Hepatocyte (in vitro differentiated cells): ENCODE measurements around the gene HSD17B3. TPM values are rescaled to one million over a fixed set of nuclear protein-coding genes. Genes with fewer than 3 reads are reported as not detected.

Source experiments
- DNase-seq: peaks from one replicate; pipeline ENCODE4 v3.0.0-alpha.2; 2016; ENCODE audit warnings: low spot score
- H2AFZ ChIP-seq: fragments of 200-600 bp; sonication (generic); 2 replicates; pipeline ENCODE4 v1.6.0; 2016; ENCODE audit warnings: antibody characterized with exemption, mild to moderate bottlenecking
- H3K27ac ChIP-seq: fragments of 200-600 bp; sonication (generic); 2 replicates; pipeline ENCODE4 v1.5.1; 2016; ENCODE audit warnings: mild to moderate bottlenecking
- H3K27me3 ChIP-seq: fragments of 200-600 bp; sonication (generic); 2 replicates; pipeline ENCODE4 v1.6.1; 2016
- H3K36me3 ChIP-seq: fragments of 200-600 bp; sonication (generic); replicated peaks from 2 replicates; pipeline ENCODE4 v1.5.1; 2016; ENCODE audit warnings: low read depth; ENCODE audit not compliant: insufficient read depth
- H3K4me1 ChIP-seq: fragments of 200-600 bp; sonication (generic); 2 replicates; pipeline ENCODE4 v1.5.1; 2016; ENCODE audit warnings: mild to moderate bottlenecking, moderate library complexity; ENCODE audit not compliant: insufficient read depth
- H3K4me2 ChIP-seq: fragments of 200-600 bp; sonication (generic); 2 replicates; pipeline ENCODE4 v1.6.0; 2016
- H3K4me3 ChIP-seq: fragments of 200-600 bp; sonication (generic); 2 replicates; pipeline ENCODE4 v1.5.1; 2016; ENCODE audit warnings: mild to moderate bottlenecking
- H3K79me2 ChIP-seq: fragments of 200-600 bp; sonication (generic); 2 replicates; pipeline ENCODE4 v1.6.0; 2017; ENCODE audit warnings: mild to moderate bottlenecking
- H3K9me2 ChIP-seq: fragments of 200-600 bp; sonication (generic); replicated peaks from 2 replicates; pipeline ENCODE4 v1.6.0; 2017; ENCODE audit warnings: mild to moderate bottlenecking; ENCODE audit not compliant: insufficient read depth
- H3K9me3 ChIP-seq: fragments of 200-600 bp; sonication (generic); 2 replicates; pipeline ENCODE4 v1.5.1; 2016; ENCODE audit warnings: low read depth, mild to moderate bottlenecking
- H4K20me1 ChIP-seq: fragments of 200-600 bp; sonication (generic); 2 replicates; pipeline ENCODE4 v1.6.0; 2016; ENCODE audit warnings: mild to moderate bottlenecking; ENCODE audit not compliant: insufficient read depth, poor library complexity, severe bottlenecking
- CTCF ChIP-seq: fragments of 200-600 bp; sonication (generic); IDR thresholded peaks from 2 replicates; pipeline ENCODE4 v1.5.1; 2016; ENCODE audit warnings: antibody characterized with exemption, mild to moderate bottlenecking; ENCODE audit not compliant: poor library complexity
- EZH2 ChIP-seq: fragments of 200-600 bp; sonication (generic); IDR thresholded peaks from 2 replicates; pipeline ENCODE4 v1.6.1; 2016; ENCODE audit warnings: antibody characterized with exemption, mild to moderate bottlenecking, borderline replicate concordance
- EZH2phosphoT487 ChIP-seq: fragments of 200-600 bp; sonication (generic); IDR thresholded peaks from one replicate; pipeline ENCODE4 v1.6.1; 2018; ENCODE audit warnings: antibody characterized with exemption, mild to moderate bottlenecking, low read depth, moderate library complexity; ENCODE audit not compliant: unreplicated experiment, severe bottlenecking
- WGBS: methylation state at CpG from one replicate; pipeline ENCODE4 v1.1.6; 2016; ENCODE audit warnings: low lambda C conversion rate; ENCODE audit errors: missing lambda C conversion rate; 5-methylcytosine and 5-hydroxymethylcytosine counted together
- polyA plus RNA-seq: library from polyadenylated mRNA; unstranded; fragments of >200 nt; fragmentation: Nextera tagmentation; extraction: Ambion mirVana; gene quantifications from 2 replicates; pipeline ENCODE4 v1.2.1, GENCODE V29; 2016
- total RNA-seq: library from RNA; depleted of rRNA; stranded (reverse); fragments of >200 nt; gene quantifications from 2 replicates; pipeline ENCODE4 v1.2.3, GENCODE V29; 2014

HSD17B3 gene
- total and polyA plus RNA-seq, 2 experiments from 2014 or later, result 0.67 to 0.74 TPM

DNA sequence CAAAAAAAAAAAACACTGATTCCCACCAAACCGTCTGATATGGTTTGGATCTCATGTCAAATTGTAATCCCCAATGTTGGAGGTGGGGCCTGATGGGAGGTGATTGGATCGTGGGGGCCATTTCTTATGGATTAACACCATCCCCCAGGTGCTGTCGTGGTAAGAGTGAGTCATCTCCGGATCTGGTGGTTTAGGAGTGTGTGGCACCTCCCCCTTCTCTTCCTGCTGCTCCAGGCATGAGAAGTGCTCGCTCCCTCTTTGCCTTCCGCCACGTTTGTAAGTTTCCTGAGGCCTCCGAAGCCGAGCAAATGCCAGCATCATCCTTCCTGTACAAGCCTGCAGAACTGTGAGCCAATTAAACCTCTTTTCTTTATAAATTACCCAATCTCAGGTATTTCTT, 45.2 kb downstream of the HSD17B3 start:
- Histone ChIP-seq H3K27me3 (no peaks in the 10 kb centered on the region), H3K4me3 (no peak overlapping the region), H4K20me1 (no peaks in the 10 kb centered on the region), H3K36me3 (no peaks in the 10 kb centered on the region), H2AFZ (no peak overlapping the region), H3K79me2 (no peaks in the 10 kb centered on the region), H3K4me2 (no peak overlapping the region), H3K9me3 (no peaks in the 10 kb centered on the region), H3K27ac (no peak overlapping the region), H3K4me1 (no peaks in the 10 kb centered on the region), H3K9me2 (no peaks in the 10 kb centered on the region)
- WGBS, result 42% methylated on average over 9 of the region's 9 CpGs
- TF ChIP-seq EZH2phosphoT487 (no peak), EZH2 (no peak), CTCF (no peak)
- DNase-seq, result no peak

- TF ChIP-seq EZH2 (no peak), EZH2phosphoT487 (no peak), CTCF (no peak)
- WGBS, result 89% methylated on average over 18 of the region's 18 CpGs
- Histone ChIP-seq H2AFZ (no peak overlapping the region), H3K9me2 (no peaks in the 10 kb centered on the region), H4K20me1 (no peaks in the 10 kb centered on the region), H3K9me3 (no peaks in the 10 kb centered on the region), H3K4me3 (no peak overlapping the region), H3K4me1 (no peaks in the 10 kb centered on the region), H3K27ac (no peak overlapping the region), H3K27me3 (no peaks in the 10 kb centered on the region), H3K36me3 (no peaks in the 10 kb centered on the region), H3K79me2 (no peaks in the 10 kb centered on the region), H3K4me2 (no peak overlapping the region)
- no peak for DNase-seq
These were observed 46.3 kb downstream of the HSD17B3 start for GRCh38 chr9:96255698-96256097.

GRCh38 chr9:96253059-96253696, 48.8 kb downstream of the HSD17B3 start:
- H3K27ac ChIP-seq, result no peak overlapping the region
- WGBS, result 80% methylated on average over 11 of the region's 11 CpGs

More at GRCh38 chr9:96253059-96253696, 48.8 kb downstream of the HSD17B3 start:
- no peaks in the 10 kb centered on the region for H3K9me2 ChIP-seq
- H3K4me3 ChIP-seq, result no peak overlapping the region
- H2AFZ ChIP-seq, result no peak overlapping the region
- H4K20me1 ChIP-seq, result no peaks in the 10 kb centered on the region
- H3K27me3 ChIP-seq, result no peaks in the 10 kb centered on the region
- H3K9me3 ChIP-seq, result no peaks in the 10 kb centered on the region
- H3K4me1 ChIP-seq, result no peaks in the 10 kb centered on the region
- no peak overlapping the region for H3K4me2 ChIP-seq
- TF ChIP-seq EZH2 (no peak), CTCF (no peak), EZH2phosphoT487 (no peak)
- no peak for DNase-seq
- no peaks in the 10 kb centered on the region for H3K36me3 ChIP-seq
- no peaks in the 10 kb centered on the region for H3K79me2 ChIP-seq
